GM20431 (cell line): ENCODE measurements around the gene CDC42BPA.
"Not testable (repeated sequence)": the region's sequence is repeated elsewhere in the genome, so short reads cannot be mapped to it uniquely, and the experiment has no call there.

Source experiments
- in situ Hi-C: fragments of 300-500 bp; cut with MseI, MboI; formaldehyde crosslinking; loops from one replicate; pipeline ENCODE4 v1.15.0; 2020; ENCODE audit warnings: low sequenced_read_pairs; ENCODE audit not compliant: unreplicated experiment

The CDC42BPA gene

GRCh38 chr1:227311389-227312001 lies 6.8 kb downstream of the CDC42BPA start:
- in situ Hi-C loops: no loop called here

GRCh38 chr1:227308367-227309336 lies 9.6 kb downstream of the CDC42BPA start:
- in situ Hi-C loops: no loop called here

GRCh38 chr1:227306689-227307088 lies 11.6 kb downstream of the CDC42BPA start:
- in situ Hi-C loops: no loop called here

- in situ Hi-C loops: no loop called here
Measured at GRCh38 chr1:227305894-227306626, 12.2 kb downstream of the CDC42BPA start.

GRCh38 chr1:227304665-227305064 lies 13.6 kb downstream of the CDC42BPA start:
- in situ Hi-C loops: no loop called here

- in situ Hi-C loops: no loop called here
Measured at GRCh38 chr1:227303662-227304061, 14.6 kb downstream of the CDC42BPA start.

GRCh38 chr1:227300682-227301081 lies 17.6 kb downstream of the CDC42BPA start:
- in situ Hi-C loops: no loop called here

GRCh38 chr1:227299688-227300087 lies 18.6 kb downstream of the CDC42BPA start:
- in situ Hi-C loops: no loop called here

- in situ Hi-C loops: no loop called here
Measured at GRCh38 chr1:227299241-227299627, 19.1 kb downstream of the CDC42BPA start.

- in situ Hi-C loops: no loop called here
Measured at GRCh38 chr1:227298512-227299240, 19.6 kb downstream of the CDC42BPA start.

- in situ Hi-C loops: no loop called here
Measured at GRCh38 chr1:227297073-227297793, 21.1 kb downstream of the CDC42BPA start.

- in situ Hi-C loops: no loop called here
Measured at GRCh38 chr1:227295609-227296008, 22.7 kb downstream of the CDC42BPA start.

- in situ Hi-C loops: no loop called here
Measured at GRCh38 chr1:227285745-227286144, 32.5 kb downstream of the CDC42BPA start.

GRCh38 chr1:227281371-227281770 lies 36.9 kb downstream of the CDC42BPA start:
- in situ Hi-C loops: no loop called here

- in situ Hi-C loops: no loop called here
Measured at GRCh38 chr1:227280836-227281235, 37.5 kb downstream of the CDC42BPA start.

- in situ Hi-C loops: not testable (repeated sequence)
Measured at GRCh38 chr1:227276156-227276693, 42.1 kb downstream of the CDC42BPA start.

- in situ Hi-C loops: no loop called here
Measured at GRCh38 chr1:227273557-227273956, 44.7 kb downstream of the CDC42BPA start.

- in situ Hi-C loops: no loop called here
Measured at GRCh38 chr1:227272428-227272827, 45.9 kb downstream of the CDC42BPA start.

- in situ Hi-C loops: no loop called here
Measured at GRCh38 chr1:227270554-227270953, 47.7 kb downstream of the CDC42BPA start.
